ENCODE results near the gene IPO4. TPM values are rescaled to one million over a fixed set of nuclear protein-coding genes. Genes with fewer than 3 reads are reported as not detected.

IPO4 gene
- total and polyA plus RNA-seq, 9 of the 15 experiments (the other 6 are each of a cell fraction or from before 2014, with no cell fraction given), result 7.3 to 122 (median 31.8) TPM

DNA sequence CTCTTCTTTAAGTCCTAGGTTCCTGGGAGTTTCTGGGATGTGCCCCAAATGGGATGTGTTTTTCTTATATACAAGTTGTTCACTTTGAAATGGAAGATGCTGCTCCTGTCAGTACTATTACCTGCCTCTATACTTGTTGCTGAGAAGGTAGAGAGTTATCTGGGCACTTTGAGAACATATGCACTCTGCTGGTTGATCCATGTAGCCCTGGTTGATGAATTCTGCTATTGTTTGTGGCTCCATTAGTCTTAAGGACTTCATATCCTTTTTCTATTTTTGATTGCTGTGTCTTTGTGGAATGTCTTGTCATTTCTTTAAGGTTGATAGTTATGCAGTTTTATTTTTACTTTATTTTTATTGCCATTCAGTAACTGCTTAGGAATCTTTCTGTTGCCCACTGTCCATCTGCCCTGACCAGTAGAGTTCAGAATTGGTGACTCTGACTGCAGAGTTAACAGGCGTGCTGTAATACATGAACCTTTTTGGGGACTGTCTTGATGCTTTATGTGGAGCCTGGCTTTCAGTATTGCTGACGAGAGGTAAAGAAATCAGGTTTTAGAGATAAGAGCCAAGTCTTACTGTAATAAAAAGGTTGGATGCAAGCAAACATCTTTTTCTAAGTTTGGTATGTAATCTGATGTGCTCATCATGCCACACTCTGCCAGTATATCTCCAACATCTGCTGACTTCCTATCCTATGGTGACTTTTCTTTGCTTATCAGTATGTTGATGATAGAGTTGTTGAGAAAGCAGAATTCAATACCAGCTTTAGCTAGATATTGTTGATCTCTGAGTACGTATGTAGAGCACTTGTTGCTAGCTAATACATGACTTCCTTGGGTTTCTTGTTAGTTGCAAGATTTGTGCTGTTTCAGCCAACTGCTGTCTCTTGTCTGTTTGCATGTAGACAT lies 45.7 kb upstream of the IPO4 start (continued):
- TF ChIP-seq, protein P1, sequence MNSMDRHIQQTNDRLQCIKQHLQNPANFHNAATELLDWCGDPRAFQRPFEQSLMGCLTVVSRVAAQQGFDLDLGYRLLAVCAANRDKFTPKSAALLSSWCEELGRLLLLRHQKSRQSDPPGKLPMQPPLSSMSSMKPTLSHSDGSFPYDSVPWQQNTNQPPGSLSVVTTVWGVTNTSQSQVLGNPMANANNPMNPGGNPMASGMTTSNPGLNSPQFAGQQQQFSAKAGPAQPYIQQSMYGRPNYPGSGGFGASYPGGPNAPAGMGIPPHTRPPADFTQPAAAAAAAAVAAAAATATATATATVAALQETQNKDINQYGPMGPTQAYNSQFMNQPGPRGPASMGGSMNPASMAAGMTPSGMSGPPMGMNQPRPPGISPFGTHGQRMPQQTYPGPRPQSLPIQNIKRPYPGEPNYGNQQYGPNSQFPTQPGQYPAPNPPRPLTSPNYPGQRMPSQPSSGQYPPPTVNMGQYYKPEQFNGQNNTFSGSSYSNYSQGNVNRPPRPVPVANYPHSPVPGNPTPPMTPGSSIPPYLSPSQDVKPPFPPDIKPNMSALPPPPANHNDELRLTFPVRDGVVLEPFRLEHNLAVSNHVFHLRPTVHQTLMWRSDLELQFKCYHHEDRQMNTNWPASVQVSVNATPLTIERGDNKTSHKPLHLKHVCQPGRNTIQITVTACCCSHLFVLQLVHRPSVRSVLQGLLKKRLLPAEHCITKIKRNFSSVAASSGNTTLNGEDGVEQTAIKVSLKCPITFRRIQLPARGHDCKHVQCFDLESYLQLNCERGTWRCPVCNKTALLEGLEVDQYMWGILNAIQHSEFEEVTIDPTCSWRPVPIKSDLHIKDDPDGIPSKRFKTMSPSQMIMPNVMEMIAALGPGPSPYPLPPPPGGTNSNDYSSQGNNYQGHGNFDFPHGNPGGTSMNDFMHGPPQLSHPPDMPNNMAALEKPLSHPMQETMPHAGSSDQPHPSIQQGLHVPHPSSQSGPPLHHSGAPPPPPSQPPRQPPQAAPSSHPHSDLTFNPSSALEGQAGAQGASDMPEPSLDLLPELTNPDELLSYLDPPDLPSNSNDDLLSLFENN (IDR thresholded peaks at IDR 0.05; ENCODE audit: low read depth in 2 of 2, low read length in 2 of 2), result no peak
- TF ChIP-seq, protein P2, sequence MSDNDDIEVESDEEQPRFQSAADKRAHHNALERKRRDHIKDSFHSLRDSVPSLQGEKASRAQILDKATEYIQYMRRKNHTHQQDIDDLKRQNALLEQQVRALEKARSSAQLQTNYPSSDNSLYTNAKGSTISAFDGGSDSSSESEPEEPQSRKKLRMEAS (CRISPR knock-in tag; IDR thresholded peaks at IDR 0.05), result no peak
- TF ChIP-seq TAL1 (IDR thresholded peaks at IDR 0.05) (no peak), NR4A1 (CRISPR knock-in tag; IDR thresholded peaks at IDR 0.05) (no peak), NR4A1 (tag; IDR thresholded peaks at IDR 0.05) (no peak), PHF8 (IDR thresholded peaks at IDR 0.05; ENCODE audit: borderline replicate concordance, low read length) (no peak), RFX1 (IDR thresholded peaks at IDR 0.05) (no peak), SRF (CRISPR knock-in tag; IDR thresholded peaks at IDR 0.05) (no peak), HMGN3 (IDR thresholded peaks at IDR 0.05; ENCODE audit: borderline replicate concordance, extremely low read depth, insufficient read length, low read depth, low read length) (no peak)
